ENCODE results near the gene AFAP1. TPM values are rescaled to one million over a fixed set of nuclear protein-coding genes. Genes with fewer than 3 reads are reported as not detected.

The AFAP1 gene
- total and polyA plus RNA-seq, 8 donors, result 23.6 to 31.4 (median 27.4) TPM

GRCh38 chr4:7831858-7832730, 107.6 kb downstream of the AFAP1 start:
- no peaks in the 10 kb centered on the region for H3K9me3 ChIP-seq
- intact Hi-C loops (cut with DNase I), result no loop called here
- H3K36me3 ChIP-seq, result no peaks in the 10 kb centered on the region
- TF ChIP-seq CTCF (IDR thresholded peaks at IDR 0.05), result no peak
- peaks cover 9 to 30% of the 10 kb centered on the region in 2 donors for H3K4me1 ChIP-seq
- H3K27me3 ChIP-seq, result no peaks in the 10 kb centered on the region
- DNase-seq (no peak), ATAC-seq (no peak)
- H3K27ac ChIP-seq, result peak overlapping the region in 1 of 2 donors; percentile 72
- no peak overlapping the region for H3K4me3 ChIP-seq

- Histone ChIP-seq H3K4me3 (no peak overlapping the region), H3K27ac (peak overlapping the region in 1 of 2 donors; percentile 72), H3K9me3 (no peaks in the 10 kb centered on the region), H3K27me3 (no peaks in the 10 kb centered on the region), H3K4me1 (peaks cover 9 to 30% of the 10 kb centered on the region in 2 donors), H3K36me3 (no peaks in the 10 kb centered on the region)
- DNase-seq, result peak in 1 of 4 donors; percentile 77
- ATAC-seq, result no peak
- intact Hi-C loops (cut with DNase I), result no loop called here
- no peak for TF ChIP-seq CTCF (IDR thresholded peaks at IDR 0.05)
Observed at GRCh38 chr4:7831330-7831729, 108.3 kb downstream of the AFAP1 start.

- Histone ChIP-seq H3K4me1 (peaks cover 9 to 30% of the 10 kb centered on the region in 2 donors), H3K9me3 (no peaks in the 10 kb centered on the region), H3K27me3 (no peaks in the 10 kb centered on the region), H3K36me3 (no peaks in the 10 kb centered on the region), H3K4me3 (no peak overlapping the region), H3K27ac (peak overlapping the region in 1 of 2 donors; percentile 72)
- no peak for ATAC-seq
- intact Hi-C loops (cut with DNase I), result no loop called here
- no peak for TF ChIP-seq CTCF (IDR thresholded peaks at IDR 0.05)
- no peak for DNase-seq
Observed at GRCh38 chr4:7830747-7831146, 108.9 kb downstream of the AFAP1 start.

GRCh38 chr4:7829652-7830580, 109.7 kb downstream of the AFAP1 start:
- no peak for DNase-seq
- peak overlapping the region; percentile 69 to 72 for H3K27ac ChIP-seq
- ATAC-seq, result no peak
- H3K36me3 ChIP-seq, result no peaks in the 10 kb centered on the region
- H3K9me3 ChIP-seq, result no peaks in the 10 kb centered on the region
- no peak overlapping the region for H3K4me3 ChIP-seq
- intact Hi-C loops (cut with DNase I), result no loop called here
- H3K27me3 ChIP-seq, result no peaks in the 10 kb centered on the region
- peaks cover 9 to 30% of the 10 kb centered on the region in 2 donors for H3K4me1 ChIP-seq
- TF ChIP-seq CTCF (IDR thresholded peaks at IDR 0.05), result no peak

Data from left lung (tissue), 10 donors.